Mucosa of rectum (tissue), 2 donors: ENCODE measurements around the gene FNDC5.

Experiments
- H3K27ac ChIP-seq, 2 donors: one replicate each; pipeline ENCODE4 v1.7.0; 2013; ENCODE audit warnings: inconsistent platforms in 2 of 2, low read depth in 2 of 2, low read length in 2 of 2
- H3K27me3 ChIP-seq, 2 donors: one replicate each; pipeline ENCODE4 v1.7.0; 2013; ENCODE audit warnings: low read length in 2 of 2; ENCODE audit not compliant: control insufficient read depth in 2 of 2, insufficient read depth in 2 of 2
- H3K36me3 ChIP-seq, 2 donors: one replicate each; pipeline ENCODE4 v1.7.0; 2013; ENCODE audit warnings: low read length in 2 of 2; ENCODE audit not compliant: control insufficient read depth in 2 of 2, insufficient read depth in 2 of 2
- H3K4me1 ChIP-seq, 2 donors: one replicate each; pipeline ENCODE4 v1.7.0; 2013; ENCODE audit warnings: low read length in 2 of 2, mild to moderate bottlenecking in 1 of 2; ENCODE audit not compliant: control insufficient read depth in 2 of 2, insufficient read depth in 2 of 2
- H3K4me3 ChIP-seq, 2 donors: one replicate each; pipeline ENCODE4 v1.7.0; 2013; ENCODE audit warnings: low read length in 2 of 2
- H3K9ac ChIP-seq, 2 donors: one replicate each; pipeline ENCODE4 v1.7.0; 2013; ENCODE audit warnings: low read length in 2 of 2, low read depth in 1 of 2, mild to moderate bottlenecking in 1 of 2
- H3K9me3 ChIP-seq, 2 donors: one replicate each; pipeline ENCODE4 v1.7.0; 2013; ENCODE audit warnings: low read length in 2 of 2; ENCODE audit not compliant: control insufficient read depth in 2 of 2
- donor health status: healthy.
- donor health status: Normal muscosa, but diverticular disease.

Gene FNDC5

DNA sequence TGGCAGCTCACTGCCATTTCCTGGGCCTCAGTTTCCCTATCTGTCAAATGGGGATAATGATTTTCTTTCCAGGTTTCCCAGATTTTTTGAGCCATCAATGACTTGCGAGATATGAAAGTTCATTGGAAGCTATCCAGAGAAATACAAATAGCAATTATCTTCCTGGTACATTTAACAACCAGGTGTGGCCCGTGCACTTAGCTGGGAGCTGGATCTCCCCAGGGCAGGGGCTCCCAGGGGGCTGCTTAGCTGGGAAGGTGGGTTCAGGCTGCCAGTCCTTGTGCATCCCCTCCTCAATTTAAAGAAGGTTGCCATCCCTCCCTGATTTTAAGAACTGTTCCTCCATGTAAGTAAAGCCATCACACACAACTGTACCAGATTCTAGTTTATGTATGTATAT lies 34.1 kb upstream of the FNDC5 start:
- Histone ChIP-seq H3K9ac (peak overlapping the region; percentile 24 to 46), H3K4me1 (peaks cover 19 to 50% of the 10 kb centered on the region in 2 donors), H3K36me3 (no peaks in the 10 kb centered on the region), H3K9me3 (no peaks in the 10 kb centered on the region), H3K27ac (peak overlapping the region; percentile 91 to 93), H3K27me3 (peaks cover 0 to 3% of the 10 kb centered on the region in 2 donors), H3K4me3 (peak overlapping the region; percentile 22 to 46)

DNA sequence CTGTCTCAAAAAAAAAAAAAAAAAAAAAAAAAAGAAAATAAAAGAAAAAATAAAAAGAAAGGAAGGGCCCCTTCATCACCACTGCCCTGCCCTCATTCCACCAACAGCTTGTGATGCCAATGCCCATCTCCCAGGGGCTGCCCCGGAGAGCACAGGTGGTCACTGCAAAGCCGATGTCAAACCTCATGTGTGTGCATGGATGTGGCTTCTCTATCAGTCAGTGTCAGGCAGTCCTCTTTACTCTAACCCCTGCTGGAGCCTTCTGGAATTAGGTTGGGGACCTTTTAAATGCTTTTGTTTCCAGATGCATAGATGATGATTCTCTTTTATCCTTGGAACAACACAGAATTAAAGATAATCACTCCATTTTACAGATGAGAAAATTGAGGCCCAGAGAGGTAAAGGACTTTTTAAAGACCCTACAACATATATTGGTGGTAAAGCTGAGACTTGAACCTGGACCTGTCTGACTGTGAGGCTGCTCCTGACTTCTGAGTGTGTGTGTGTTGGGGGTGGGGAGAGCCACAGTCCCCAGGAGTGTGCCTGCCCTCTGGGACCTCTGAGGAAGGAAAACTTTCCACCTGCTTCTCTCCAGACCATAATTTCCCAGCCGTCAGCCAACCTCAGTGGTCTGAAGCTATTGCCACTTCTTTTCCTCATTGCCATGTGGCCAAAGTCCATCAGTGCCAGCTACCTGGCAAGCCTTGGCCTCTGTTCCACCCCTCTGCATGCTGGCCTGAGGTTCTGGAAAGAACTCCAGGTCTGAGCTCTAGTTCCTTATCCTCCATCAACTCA lies 33.5 kb upstream of the FNDC5 start:
- Histone ChIP-seq H3K27me3 (peaks cover 0 to 3% of the 10 kb centered on the region in 2 donors), H3K9me3 (no peaks in the 10 kb centered on the region), H3K9ac (peak overlapping the region in 1 of 2 donors; percentile 54), H3K4me3 (peak overlapping the region; percentile 22 to 46), H3K36me3 (no peaks in the 10 kb centered on the region), H3K4me1 (peaks cover 23 to 52% of the 10 kb centered on the region in 2 donors), H3K27ac (peak overlapping the region; percentile 91 to 93)

DNA sequence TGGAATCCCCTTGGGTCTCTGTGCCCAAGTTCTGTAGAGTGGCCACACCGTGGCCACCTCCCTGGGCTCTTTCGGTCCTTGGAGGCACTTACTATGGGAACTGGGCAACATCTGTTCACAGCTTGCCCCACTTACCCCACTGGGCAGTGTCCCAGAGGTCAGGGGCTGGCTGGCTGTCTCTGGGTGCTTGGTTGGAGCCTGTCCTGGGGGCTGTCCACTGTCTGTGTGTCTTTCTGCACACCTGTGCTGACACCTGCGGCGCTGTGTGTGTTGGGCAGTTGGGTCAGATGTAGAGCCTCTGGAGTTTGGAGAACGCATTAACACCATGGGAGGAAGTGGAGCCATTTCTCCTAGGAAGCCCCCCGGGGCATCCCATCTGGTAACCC lies 31.8 kb upstream of the FNDC5 start:
- no peak overlapping the region for H3K9ac ChIP-seq
- peak overlapping the region; percentile 91 to 92 for H3K27ac ChIP-seq
- peaks cover 7 to 8% of the 10 kb centered on the region in 2 donors for H3K36me3 ChIP-seq
- peaks cover 26 to 49% of the 10 kb centered on the region in 2 donors for H3K4me1 ChIP-seq
- H3K27me3 ChIP-seq = peaks cover 0 to 3% of the 10 kb centered on the region in 2 donors
- H3K9me3 ChIP-seq = no peaks in the 10 kb centered on the region
- no peak overlapping the region for H3K4me3 ChIP-seq

DNA sequence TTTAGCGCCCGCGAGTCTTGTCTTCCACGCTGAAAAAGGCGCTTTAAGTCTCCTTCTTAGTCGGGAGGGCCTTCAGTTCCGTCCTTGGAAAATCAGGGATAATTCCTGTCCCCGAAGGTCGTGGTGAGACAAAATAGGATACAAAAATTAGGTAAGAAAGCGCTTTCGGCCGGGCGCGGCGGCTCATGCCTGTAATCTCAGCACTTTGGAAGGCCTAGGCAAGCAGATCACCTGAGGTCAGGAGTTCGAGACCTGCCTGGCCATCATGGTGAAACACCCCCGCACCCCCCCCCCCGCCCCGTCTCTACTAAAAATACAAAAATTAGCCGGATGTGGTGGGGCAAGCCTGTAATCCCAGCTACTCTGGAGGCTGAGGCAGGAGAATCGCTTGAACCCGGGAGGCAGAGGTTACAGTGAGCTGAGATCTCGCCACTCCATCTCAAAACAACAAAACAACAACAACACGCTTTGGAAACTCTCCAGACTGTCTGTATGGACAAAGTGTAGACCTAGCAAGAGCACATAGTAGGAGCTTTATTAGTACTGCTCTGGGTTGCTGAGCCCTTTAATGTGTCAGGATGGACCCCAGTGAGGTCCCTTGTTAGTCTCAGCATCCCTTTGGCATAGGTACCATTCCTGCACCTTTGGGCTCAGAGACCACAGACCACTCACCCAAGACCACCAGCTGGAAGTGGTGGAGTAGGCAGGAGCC lies 31.3 kb upstream of the FNDC5 start:
- Histone ChIP-seq H3K36me3 (peaks cover 12 to 13% of the 10 kb centered on the region in 2 donors), H3K9me3 (no peaks in the 10 kb centered on the region), H3K4me1 (peaks cover 23 to 45% of the 10 kb centered on the region in 2 donors), H3K27me3 (peaks cover 0 to 3% of the 10 kb centered on the region in 2 donors), H3K27ac (peak overlapping the region; percentile 91 to 92), H3K9ac (peak overlapping the region; percentile 84 to 95), H3K4me3 (peak overlapping the region; percentile 60 to 84)

DNA sequence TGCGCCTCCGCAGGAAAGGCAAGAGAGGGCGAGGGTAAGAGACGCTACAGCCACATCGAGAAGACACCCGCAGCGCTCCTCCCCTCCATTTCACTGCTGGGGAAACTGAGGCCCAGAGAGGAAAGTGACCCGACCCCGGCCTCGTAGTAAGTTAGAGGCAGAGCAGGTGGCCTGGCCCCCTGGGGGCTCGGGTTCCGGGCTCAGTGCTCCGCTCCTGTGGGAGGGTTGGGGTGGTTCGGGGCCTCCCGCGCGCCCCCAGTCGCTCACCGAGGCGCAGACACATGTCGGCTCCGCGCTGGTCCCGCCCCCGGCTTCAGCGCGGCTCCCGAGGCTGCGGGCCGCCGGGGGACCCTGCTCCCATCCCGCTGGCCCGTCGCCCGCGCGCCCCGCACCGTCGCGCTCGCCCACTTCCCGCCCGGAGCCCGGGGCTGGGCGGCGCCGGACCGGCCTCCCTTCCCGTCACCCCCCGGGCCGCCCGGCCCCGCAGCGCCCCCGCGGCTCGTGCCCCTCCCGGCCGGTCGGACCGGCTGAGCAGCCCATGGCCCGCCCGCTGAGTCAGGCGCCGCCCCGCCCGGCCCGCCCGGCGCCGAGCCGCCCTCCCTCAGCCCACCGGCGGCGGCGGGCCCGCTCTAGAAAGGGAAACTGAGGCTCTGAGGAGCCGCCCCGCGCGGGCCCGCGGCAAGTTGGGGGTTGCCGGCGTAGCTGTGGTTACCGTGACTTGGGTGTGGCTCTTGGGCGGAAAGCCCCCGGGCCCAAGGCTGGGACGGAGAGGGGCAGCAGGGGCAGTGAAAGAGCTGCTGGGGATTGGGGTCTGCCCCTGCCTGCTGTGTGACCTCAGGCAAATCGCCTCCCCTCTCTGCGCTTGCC lies 30.5 kb upstream of the FNDC5 start, which contains the start of gene TMEM54:
Gene TMEM54, minus strand, starts transcription at position 434 of the 867 bp plus-strand sequence. Its CDS starts 151 bp downstream, at position 283.
- no peaks in the 10 kb centered on the region for H3K9me3 ChIP-seq
- peaks cover 0 to 3% of the 10 kb centered on the region in 2 donors for H3K27me3 ChIP-seq
- peaks cover 23 to 39% of the 10 kb centered on the region in 2 donors for H3K4me1 ChIP-seq
- peak within 1 kb of the TSS; percentile 91 to 92 for H3K27ac ChIP-seq
- peak within 1 kb of the TSS; percentile 95 to 96 for H3K9ac ChIP-seq
- peak within 1 kb of the TSS; percentile 84 to 86 for H3K4me3 ChIP-seq
- peaks cover 18 to 21% of the 10 kb centered on the region in 2 donors for H3K36me3 ChIP-seq

DNA sequence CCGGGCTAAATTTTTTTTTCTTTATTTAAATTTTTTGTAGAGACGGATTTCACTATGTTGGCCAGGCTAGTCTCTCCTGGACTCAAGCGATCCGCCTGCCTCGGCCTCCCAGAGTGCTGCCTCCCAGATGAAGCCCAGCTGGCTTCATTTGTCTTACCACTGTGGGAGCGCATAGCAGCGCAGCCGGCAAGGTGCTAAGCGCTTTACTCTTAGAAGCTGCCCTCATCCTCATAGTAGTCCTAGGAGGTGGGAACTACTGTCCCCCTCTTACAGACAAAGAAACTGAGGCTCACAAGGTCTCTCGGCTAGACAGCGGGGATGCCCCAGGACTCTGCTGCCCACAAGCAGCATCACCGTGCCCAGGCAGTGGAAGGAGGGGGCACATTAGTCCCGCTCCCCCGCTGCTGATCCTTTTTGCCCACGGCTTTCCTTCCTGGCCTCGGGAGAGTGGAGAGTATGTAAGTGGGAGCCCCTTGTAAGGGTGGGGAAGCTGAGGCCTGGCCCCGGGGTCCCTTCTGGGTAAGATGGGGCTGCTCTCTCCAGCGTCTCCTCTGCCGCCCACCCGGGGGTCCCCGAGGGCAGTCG lies 29.8 kb upstream of the FNDC5 start:
- peaks cover 23% of the 10 kb centered on the region in 2 donors for H3K36me3 ChIP-seq
- peak overlapping the region; percentile 87 to 96 for H3K9ac ChIP-seq
- peaks cover 18 to 32% of the 10 kb centered on the region in 2 donors for H3K4me1 ChIP-seq
- H3K9me3 ChIP-seq = no peaks in the 10 kb centered on the region
- peak overlapping the region; percentile 81 to 86 for H3K4me3 ChIP-seq
- peaks cover 0 to 3% of the 10 kb centered on the region in 2 donors for H3K27me3 ChIP-seq
- peak overlapping the region; percentile 78 to 85 for H3K27ac ChIP-seq

DNA sequence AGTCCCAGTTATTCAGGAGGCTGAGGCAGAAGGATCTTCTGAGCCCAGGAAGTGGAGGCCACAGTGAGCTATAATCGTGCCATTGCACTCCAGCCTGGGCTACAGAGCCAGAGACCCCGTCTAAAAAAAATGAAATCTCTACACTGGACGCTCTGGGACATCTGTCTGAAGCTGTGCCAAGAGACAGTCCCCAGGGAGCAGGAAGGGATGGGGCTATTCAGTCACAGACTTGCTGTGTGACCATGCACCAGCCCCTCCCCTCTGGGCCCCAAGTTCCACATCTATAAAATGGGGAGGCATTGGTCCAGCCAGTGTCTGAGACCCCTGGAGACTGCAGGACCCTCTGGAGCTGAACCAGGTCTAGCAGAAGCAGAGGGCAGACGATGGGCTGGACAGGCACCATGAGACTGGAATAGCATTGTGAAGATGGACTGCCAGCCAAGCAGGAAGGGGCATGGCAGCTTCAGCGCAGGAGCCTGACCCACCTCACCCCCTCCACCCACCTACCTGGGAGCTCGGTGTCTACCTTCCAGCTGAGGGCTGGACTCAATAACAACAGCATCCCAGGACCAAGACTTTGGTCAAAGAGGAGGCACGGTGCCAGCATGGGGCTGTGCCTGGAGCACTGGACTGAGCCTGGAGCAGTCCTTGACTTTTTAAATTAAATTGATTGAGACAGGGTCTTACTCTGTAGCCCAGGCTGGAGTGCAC lies 29.0 kb upstream of the FNDC5 start:
- peak overlapping the region; percentile 45 to 78 for H3K27ac ChIP-seq
- peaks cover 15 to 30% of the 10 kb centered on the region in 2 donors for H3K4me1 ChIP-seq
- H3K9ac ChIP-seq = peak overlapping the region; percentile 87 to 96
- H3K9me3 ChIP-seq = no peaks in the 10 kb centered on the region
- H3K4me3 ChIP-seq = peak overlapping the region; percentile 81 to 86
- H3K36me3 ChIP-seq = peaks cover 23 to 24% of the 10 kb centered on the region in 2 donors
- peaks cover 0 to 3% of the 10 kb centered on the region in 2 donors for H3K27me3 ChIP-seq

DNA sequence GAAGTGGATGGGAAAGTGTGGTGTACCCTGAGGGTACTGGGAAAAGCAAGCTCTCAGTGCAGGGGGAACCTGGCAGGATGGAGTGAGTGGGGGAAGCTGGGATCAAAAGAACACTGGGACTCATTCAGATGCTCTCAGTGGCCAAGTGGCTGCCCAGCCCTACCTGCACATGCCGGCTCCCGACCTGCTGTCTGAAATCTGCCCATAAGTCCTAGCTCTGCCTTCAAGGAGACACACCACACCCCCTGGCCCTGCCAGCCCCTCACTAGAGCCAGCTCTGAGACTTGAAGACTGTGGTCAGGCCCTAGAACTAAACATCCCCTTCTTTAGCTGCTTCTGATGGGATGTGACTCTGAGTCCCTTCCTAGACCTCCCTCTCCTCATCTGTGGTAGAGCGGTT lies 28.2 kb upstream of the FNDC5 start:
- H3K27ac ChIP-seq = no peak overlapping the region
- peak overlapping the region; percentile 20 to 30 for H3K4me3 ChIP-seq
- H3K9ac ChIP-seq = no peak overlapping the region
- H3K9me3 ChIP-seq = no peaks in the 10 kb centered on the region
- H3K4me1 ChIP-seq = peaks cover 15 to 29% of the 10 kb centered on the region in 2 donors
- peaks cover 23 to 24% of the 10 kb centered on the region in 2 donors for H3K36me3 ChIP-seq
- peaks cover 0 to 3% of the 10 kb centered on the region in 2 donors for H3K27me3 ChIP-seq

DNA sequence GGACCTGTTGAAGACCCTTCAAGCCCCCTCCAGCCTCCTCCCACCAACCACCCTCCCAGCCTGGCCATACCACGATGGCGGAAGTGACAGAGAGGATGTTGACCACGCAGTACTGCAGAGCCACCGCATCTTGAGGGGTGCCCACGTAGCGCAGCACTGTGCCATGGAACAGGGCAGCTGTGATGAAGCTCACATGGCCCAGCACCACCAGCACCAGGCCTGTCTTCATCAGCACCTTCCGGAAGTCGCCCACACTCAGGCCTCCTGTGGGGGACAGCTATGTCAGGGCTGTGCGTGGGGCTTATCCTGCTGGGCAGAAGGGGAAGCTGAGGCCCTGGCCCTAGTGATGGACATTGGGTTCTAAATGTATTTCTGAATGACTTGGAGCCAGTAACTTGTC lies 27.3 kb upstream of the FNDC5 start:
- no peak overlapping the region for H3K9ac ChIP-seq
- no peaks in the 10 kb centered on the region for H3K9me3 ChIP-seq
- H3K27me3 ChIP-seq = peaks cover 0 to 3% of the 10 kb centered on the region in 2 donors
- peaks cover 23 to 24% of the 10 kb centered on the region in 2 donors for H3K36me3 ChIP-seq
- no peak overlapping the region for H3K27ac ChIP-seq
- H3K4me3 ChIP-seq = no peak overlapping the region
- H3K4me1 ChIP-seq = peaks cover 15 to 33% of the 10 kb centered on the region in 2 donors
